SK-N-MC (cell line): ENCODE results near the gene KRTAP10-3.

Source experiments
- EZH2 ChIP-seq: fragments of 200-600 bp; sonication (generic); IDR thresholded peaks from one replicate; pipeline ENCODE4 v1.6.1; 2017; ENCODE audit warnings: antibody characterized with exemption
- FOXP2 ChIP-seq: optimal IDR thresholded peaks from 2 replicates; pipeline ENCODE3; 2011; ENCODE audit warnings: mild to moderate bottlenecking, moderate library complexity; ENCODE audit not compliant: insufficient read depth; ENCODE audit errors: extremely low read length, control extremely low read depth
- POLR2AphosphoS5 ChIP-seq: IDR thresholded peaks from 2 replicates; pipeline ENCODE4 v1.6.1; 2012; ENCODE audit warnings: mild to moderate bottlenecking, low read depth, low read length, borderline replicate concordance

DNA sequence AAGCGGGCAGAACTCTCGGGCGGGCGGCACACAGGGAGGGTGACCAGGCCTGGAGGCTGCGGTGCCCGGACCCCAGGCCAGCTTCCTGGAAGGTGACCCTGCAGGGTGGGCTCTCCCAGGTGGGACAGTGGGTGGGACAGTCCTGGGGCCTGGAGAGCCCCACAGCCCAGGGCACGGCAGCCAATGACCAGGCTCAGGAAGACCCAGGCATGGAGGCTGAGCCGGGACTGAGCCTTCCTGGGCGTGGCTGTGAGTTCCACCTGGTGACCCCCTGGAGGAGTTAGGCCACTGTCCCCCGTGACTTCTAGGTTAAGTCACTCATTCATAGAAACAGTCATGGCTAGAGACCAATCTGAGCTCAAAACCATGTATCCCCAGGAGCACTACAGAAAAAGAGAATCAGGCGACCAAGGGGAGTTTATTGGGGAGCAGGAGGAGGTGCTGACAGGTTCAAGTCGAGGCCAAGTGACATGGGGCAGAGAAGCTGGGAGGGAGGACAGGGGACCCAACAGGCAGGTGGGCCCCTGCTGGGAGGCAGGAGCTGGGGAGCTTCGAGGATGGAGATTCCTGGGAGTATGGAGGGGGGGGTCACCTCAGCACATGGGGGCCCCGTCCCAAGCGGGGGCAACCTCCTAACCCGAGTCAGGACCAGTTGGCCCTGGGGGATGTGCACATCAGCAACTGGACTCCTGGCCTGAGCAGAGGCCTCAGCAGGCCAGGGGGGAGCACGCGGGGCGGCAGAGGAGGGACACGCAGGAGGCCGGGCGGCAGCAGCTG is 20.6 kb upstream of the KRTAP10-3 start:
- no peak for TF ChIP-seq EZH2
- TF ChIP-seq POLR2AphosphoS5 = no peak
- TF ChIP-seq FOXP2 = no peak
